Progenitor cell of endocrine pancreas (in vitro differentiated cells): ENCODE measurements around the gene KIR3DL3. TPM values are rescaled to one million over a fixed set of nuclear protein-coding genes. Genes with fewer than 3 reads are reported as not detected.
"Not testable (repeated sequence)": the region's sequence is repeated elsewhere in the genome, so short reads cannot be mapped to it uniquely, and the experiment has no call there.

Experiments used
- DNase-seq: peaks from one replicate; pipeline ENCODE4 v3.0.0; 2021; ENCODE audit warnings: low spot score; ENCODE audit not compliant: unreplicated experiment
- H3K27ac Mint-ChIP-seq: 2 replicates; pipeline ENCODE4 v1.8.0; 2021; ENCODE audit warnings: mild to moderate bottlenecking, moderate library complexity, mixed read lengths
- H3K27me3 Mint-ChIP-seq: 2 replicates; pipeline ENCODE4 v1.8.0; 2021; ENCODE audit warnings: mixed read lengths
- H3K36me3 Mint-ChIP-seq: 2 replicates; pipeline ENCODE4 v1.8.0; 2022; ENCODE audit warnings: mixed read lengths; ENCODE audit not compliant: insufficient read depth
- H3K4me1 Mint-ChIP-seq: 2 replicates; pipeline ENCODE4 v1.8.0; 2021; ENCODE audit warnings: low read depth, mixed read lengths
- H3K4me3 Mint-ChIP-seq: 2 replicates; pipeline ENCODE4 v1.8.0; 2021; ENCODE audit warnings: low read depth, mild to moderate bottlenecking, moderate library complexity, mixed read lengths
- H3K9me3 Mint-ChIP-seq: 2 replicates; pipeline ENCODE4 v1.8.0; 2021; ENCODE audit warnings: low read depth, mixed read lengths
- total RNA-seq: library from RNA; stranded (reverse); gene quantifications from 2 replicates; pipeline ENCODE4 v1.2.1, GENCODE V29; 2021

The KIR3DL3 gene
- total RNA-seq, 1 donor from 2014 or later = not detected

DNA sequence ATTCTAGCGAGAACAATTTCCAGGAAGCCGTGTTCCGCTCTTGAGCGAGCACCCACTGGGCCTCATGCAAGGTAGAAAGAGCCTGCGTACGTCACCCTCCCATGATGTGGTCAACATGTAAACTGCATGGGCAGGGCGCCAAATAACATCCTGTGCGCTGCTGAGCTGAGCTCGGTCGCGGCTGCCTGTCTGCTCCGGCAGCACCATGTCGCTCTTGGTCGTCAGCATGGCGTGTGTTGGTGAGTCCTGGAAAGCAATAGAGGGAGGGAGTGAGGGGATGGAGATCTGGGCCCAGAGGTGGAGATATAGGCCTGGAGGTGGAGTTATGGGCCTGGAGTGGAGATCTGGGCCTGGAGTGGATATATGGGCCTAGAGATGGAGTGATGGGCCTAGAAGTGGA, 45.4 kb downstream of the KIR3DL3 start, which contains the start of gene KIR2DL1:
KIR2DL1 (plus strand) TSS at position 148 of the 400 bp plus-strand sequence; CDS start at position 206, 58 bp downstream.
- peaks cover 71% of the 10 kb centered on the region for H3K9me3 Mint-ChIP-seq
- peaks cover 14% of the 10 kb centered on the region for H3K36me3 Mint-ChIP-seq
- H3K27ac Mint-ChIP-seq, H3K27me3 Mint-ChIP-seq, DNase-seq, H3K4me3 Mint-ChIP-seq, H3K4me1 Mint-ChIP-seq: not testable (repeated sequence)

DNA sequence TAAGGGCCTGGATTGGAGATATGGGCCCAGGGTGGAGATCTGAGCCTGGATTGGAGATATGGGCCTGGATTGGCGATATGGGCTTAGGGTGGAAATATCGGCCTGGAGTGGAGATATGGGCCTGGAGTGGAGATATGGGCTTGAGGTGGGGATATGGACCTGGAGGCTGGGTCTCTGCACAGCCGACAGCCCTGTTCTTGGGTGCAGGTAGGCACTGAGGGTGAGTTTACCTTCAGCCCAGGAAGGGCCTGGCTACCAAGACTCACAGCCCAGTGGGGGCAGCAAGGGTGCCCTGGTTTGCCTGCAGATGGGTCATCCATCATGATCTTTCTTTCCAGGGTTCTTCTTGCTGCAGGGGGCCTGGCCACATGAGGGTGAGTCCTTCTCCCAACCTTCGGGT, 46.3 kb downstream of the KIR3DL3 start:
- peaks cover 15% of the 10 kb centered on the region for H3K36me3 Mint-ChIP-seq
- H3K4me1 Mint-ChIP-seq, DNase-seq, H3K27ac Mint-ChIP-seq, H3K27me3 Mint-ChIP-seq, H3K4me3 Mint-ChIP-seq: not testable (repeated sequence)
- H3K9me3 Mint-ChIP-seq = peaks cover 73% of the 10 kb centered on the region

DNA sequence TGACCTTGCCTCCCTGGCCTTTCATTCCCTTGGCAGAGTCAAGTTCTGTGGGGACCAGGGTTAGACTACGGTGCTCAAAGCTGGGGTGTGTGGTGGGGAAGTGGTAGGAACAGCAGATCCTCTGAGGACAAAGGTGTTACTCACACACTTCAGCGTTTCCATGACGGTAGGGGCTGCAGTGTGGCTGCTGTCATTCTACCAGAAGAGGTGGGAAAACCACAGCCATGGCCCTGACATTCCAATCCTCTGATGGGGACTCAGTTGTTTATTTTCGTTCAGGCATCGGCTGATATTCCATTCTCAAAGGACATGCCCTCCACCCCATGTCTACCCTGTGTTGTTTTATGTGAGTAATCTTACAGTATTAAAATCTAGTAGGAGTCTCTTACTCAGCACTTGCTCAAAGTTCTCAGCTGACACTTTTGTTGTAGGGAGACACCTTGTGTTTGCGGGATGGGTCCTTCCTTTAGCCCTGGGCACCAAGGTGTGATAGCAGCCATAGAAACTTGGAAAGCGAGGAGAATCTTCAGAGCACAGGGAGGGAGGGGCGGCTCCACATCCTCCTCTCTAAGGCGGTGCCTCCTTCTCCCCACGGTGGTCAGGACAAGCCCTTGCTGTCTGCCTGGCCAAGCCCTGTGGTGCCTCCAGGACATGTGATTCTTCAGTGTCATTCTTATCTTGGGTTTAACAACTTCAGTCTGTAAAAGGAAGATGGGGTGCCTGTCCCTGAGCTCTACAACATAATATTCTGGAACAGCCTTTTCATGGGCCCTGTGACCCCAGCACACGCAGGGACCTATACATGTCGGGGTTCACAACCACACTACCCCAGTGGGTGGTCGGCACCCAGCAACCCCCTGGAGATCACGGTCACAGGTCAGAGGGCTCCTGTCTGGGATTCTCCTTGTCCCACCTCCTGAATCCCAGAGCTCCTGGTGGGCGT, 47.0 kb downstream of the KIR3DL3 start:
- not testable (repeated sequence) for H3K4me1 Mint-ChIP-seq, H3K27me3 Mint-ChIP-seq, H3K27ac Mint-ChIP-seq, H3K4me3 Mint-ChIP-seq, DNase-seq
- H3K36me3 Mint-ChIP-seq = peaks cover 15% of the 10 kb centered on the region
- H3K9me3 Mint-ChIP-seq = peaks cover 73% of the 10 kb centered on the region

DNA sequence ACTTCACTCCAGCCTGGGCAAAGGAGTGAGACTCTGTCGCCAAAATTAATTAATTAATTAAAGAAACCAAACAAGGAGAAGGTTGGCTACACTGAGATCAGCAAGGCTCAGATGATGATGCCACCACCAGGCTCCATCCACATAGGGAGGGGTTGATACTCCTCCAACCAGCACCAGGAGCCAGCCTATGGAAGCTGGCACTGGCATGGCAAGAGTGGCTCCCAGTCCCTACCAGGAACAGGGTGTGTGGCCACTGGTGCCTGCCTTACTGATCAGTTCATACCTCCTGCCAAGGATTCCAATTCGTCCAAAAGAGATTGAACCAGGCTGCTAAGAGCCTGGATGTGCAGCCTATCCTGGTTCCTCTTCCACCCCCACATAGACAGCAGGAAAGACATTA, 48.4 kb downstream of the KIR3DL3 start:
- Mint-ChIP-seq H3K36me3 (peaks cover 10% of the 10 kb centered on the region), H3K9me3 (peaks cover 72% of the 10 kb centered on the region)
- H3K4me3 Mint-ChIP-seq, H3K27me3 Mint-ChIP-seq, H3K27ac Mint-ChIP-seq, DNase-seq, H3K4me1 Mint-ChIP-seq: not testable (repeated sequence)

DNA sequence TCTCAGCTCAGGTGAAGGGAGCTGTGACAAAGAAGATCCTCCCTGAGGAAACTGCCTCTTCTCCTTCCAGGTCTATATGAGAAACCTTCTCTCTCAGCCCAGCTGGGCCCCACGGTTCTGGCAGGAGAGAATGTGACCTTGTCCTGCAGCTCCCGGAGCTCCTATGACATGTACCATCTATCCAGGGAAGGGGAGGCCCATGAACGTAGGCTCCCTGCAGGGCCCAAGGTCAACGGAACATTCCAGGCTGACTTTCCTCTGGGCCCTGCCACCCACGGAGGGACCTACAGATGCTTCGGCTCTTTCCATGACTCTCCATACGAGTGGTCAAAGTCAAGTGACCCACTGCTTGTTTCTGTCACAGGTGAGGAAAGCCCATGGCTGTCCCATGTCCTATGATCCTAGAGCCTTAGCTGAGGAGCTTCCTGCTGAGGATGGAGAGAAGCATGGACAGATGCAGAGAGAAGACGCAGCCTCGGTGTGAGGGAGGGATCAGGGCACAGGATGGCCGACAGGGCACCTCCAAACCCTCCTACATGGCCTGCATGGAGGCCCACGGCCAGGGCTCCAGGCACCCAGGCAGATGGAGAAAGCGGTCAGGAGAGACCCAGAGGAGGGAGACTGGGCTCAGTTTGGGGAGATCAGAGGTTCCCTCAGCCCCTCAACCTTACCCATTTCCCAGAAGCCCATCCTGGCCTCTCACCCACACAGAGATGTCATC, 51.0 kb downstream of the KIR3DL3 start:
- peaks cover 68% of the 10 kb centered on the region for H3K9me3 Mint-ChIP-seq
- not testable (repeated sequence) for H3K4me1 Mint-ChIP-seq, DNase-seq, H3K27ac Mint-ChIP-seq, H3K36me3 Mint-ChIP-seq, H3K4me3 Mint-ChIP-seq, H3K27me3 Mint-ChIP-seq

DNA sequence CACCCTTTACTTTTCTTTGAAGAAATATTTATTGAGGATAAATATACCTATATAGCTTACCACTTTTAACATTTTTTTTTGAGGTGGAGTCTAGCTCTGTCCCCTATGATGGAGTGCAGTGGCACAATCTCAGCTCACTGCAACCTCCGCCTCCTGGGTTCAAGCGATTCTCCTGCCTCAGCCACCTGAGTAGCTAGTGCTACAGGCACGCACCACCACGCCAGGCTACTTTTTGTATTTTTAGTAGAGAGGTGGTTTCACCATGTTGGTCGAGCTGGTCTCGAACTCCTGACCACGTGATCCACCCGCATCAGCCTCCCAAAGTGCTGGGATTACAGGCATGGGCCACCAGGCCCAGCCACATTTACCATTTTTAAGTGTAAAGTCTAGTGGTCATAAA, 51.6 kb downstream of the KIR3DL3 start:
- H3K36me3 Mint-ChIP-seq, DNase-seq, H3K4me3 Mint-ChIP-seq, H3K4me1 Mint-ChIP-seq, H3K27ac Mint-ChIP-seq, H3K27me3 Mint-ChIP-seq: not testable (repeated sequence)
- H3K9me3 Mint-ChIP-seq = peaks cover 66% of the 10 kb centered on the region

DNA sequence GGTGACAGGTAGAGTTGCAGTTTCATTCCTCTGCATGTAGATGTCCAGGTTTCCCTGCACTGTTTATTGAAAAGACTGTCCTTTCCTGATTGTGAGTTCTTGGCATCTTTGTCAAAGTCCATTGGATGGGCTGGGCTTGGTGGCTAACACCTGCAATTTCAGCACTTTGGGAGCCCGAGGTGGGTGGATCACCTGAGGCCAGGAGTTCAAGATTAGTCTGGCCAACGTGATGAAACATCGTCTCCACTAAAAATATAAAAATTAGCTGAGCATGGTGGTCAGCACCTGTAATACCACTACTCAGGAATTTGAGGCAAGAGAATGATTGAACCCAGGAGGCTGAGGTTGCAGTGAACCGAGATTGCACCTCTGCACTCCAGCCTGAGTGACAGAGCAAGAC, 53.6 kb downstream of the KIR3DL3 start:
- H3K4me1 Mint-ChIP-seq, H3K27me3 Mint-ChIP-seq, DNase-seq, H3K27ac Mint-ChIP-seq, H3K4me3 Mint-ChIP-seq, H3K36me3 Mint-ChIP-seq: not testable (repeated sequence)
- peaks cover 61% of the 10 kb centered on the region for H3K9me3 Mint-ChIP-seq

DNA sequence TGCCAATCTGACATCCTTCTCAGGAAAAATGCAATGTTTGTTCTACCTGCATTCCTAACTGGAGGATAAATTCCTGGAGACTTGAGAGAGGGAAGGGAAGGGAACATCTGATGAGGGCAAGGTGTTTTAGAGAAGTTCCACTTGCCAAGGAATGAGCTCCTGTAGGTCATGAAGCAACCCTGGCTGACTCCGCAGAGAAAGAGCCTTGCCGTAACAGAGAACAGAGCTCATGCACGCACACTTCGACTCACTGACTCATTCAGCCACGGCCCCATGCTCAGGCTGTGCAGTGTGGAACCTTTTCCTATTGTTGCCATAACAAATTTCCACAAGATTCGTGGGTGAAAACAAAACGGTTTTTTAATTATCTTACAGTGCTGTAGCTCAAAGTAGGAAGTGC, 54.7 kb downstream of the KIR3DL3 start:
- DNase-seq, H3K4me1 Mint-ChIP-seq, H3K27me3 Mint-ChIP-seq, H3K36me3 Mint-ChIP-seq, H3K4me3 Mint-ChIP-seq, H3K27ac Mint-ChIP-seq: not testable (repeated sequence)
- H3K9me3 Mint-ChIP-seq = peaks cover 60% of the 10 kb centered on the region

DNA sequence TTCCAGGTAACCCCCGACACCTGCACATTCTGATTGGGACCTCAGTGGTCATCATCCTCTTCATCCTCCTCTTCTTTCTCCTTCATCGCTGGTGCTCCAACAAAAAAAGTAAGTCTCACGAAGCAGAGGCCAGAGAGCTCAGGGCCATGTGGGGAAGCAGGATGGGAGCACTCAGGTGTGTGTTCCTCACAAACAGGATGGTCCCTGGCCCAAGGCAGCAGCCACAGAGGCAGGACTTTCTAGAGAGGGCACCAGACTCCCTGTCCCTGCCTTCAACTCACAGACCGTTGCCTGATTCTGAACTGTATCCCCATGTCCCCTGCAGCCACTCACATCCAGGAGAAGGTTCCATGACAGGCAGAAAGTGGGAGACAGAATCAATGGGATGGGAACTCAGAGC, 58.7 kb downstream of the KIR3DL3 start:
- not testable (repeated sequence) for H3K27me3 Mint-ChIP-seq, DNase-seq, H3K27ac Mint-ChIP-seq, H3K36me3 Mint-ChIP-seq, H3K4me3 Mint-ChIP-seq, H3K4me1 Mint-ChIP-seq
- peaks cover 56% of the 10 kb centered on the region for H3K9me3 Mint-ChIP-seq

Other genes starting within 250 kb of the KIR3DL3 start
- gene LAIR2, start 221.6 kb upstream of the KIR3DL3 start, total RNA-seq = not detected in 2 replicates
- gene LILRA2, start 150.7 kb upstream of the KIR3DL3 start, total RNA-seq = not detected in 2 replicates
- not detected in 2 replicates for gene LILRA1, start 130.8 kb upstream of the KIR3DL3 start, total RNA-seq
- not detected in 2 replicates for gene LILRB1, start 94.0 kb upstream of the KIR3DL3 start, total RNA-seq
- gene LILRB4, start 61.5 kb upstream of the KIR3DL3 start, total RNA-seq = not detected in 2 replicates
- not detected in 2 replicates for gene KIR2DL3, start 14.1 kb downstream of the KIR3DL3 start, total RNA-seq
- not detected in 2 replicates for gene KIR2DL1, start 45.4 kb downstream of the KIR3DL3 start, total RNA-seq
- gene KIR2DL4, start 79.2 kb downstream of the KIR3DL3 start, total RNA-seq = not detected in 2 replicates
- gene KIR3DL1, start 92.0 kb downstream of the KIR3DL3 start, total RNA-seq = not detected in 2 replicates
- gene KIR2DS4, start 108.2 kb downstream of the KIR3DL3 start, total RNA-seq = not detected in 2 replicates
- not detected in 2 replicates for gene KIR3DL2, start 126.0 kb downstream of the KIR3DL3 start, total RNA-seq
- not detected in 2 replicates for gene FCAR, start 149.8 kb downstream of the KIR3DL3 start, total RNA-seq
- not detected in 2 replicates for gene NCR1, start 181.7 kb downstream of the KIR3DL3 start, total RNA-seq
- gene NLRP7, start 223.1 kb downstream of the KIR3DL3 start, total RNA-seq = not detected in 2 replicates
- gene NLRP2, start 241.9 kb downstream of the KIR3DL3 start, total RNA-seq = 73.2 and 82.1 TPM in 2 replicates